ENCODE data around the gene YRDC. TPM values are rescaled to one million over a fixed set of nuclear protein-coding genes. Genes with fewer than 3 reads are reported as not detected.
A peak's percentile ranks its signal among the peaks of the same experiment; 100 is the strongest.

Gene YRDC
- total RNA-seq, 1 donor from 2014 or later = 76.1 TPM

GRCh38 chr1:37753473-37754321 is 54.3 kb downstream of the YRDC start:
- Mint-ChIP-seq H3K36me3 (ENCODE audit: low read depth) (no peaks in the 10 kb centered on the region), H3K27me3 (peaks cover 35% of the 10 kb centered on the region), H3K4me3 (peak overlapping the region; percentile 78), H3K27ac (no peak overlapping the region), H3K9me3 (no peaks in the 10 kb centered on the region), H3K4me1 (peaks cover 15% of the 10 kb centered on the region)
- DNase-seq = no peak
- intact Hi-C loops (cut with micrococcal nuclease) = loop anchor here (2.0 kb wide), 1 partner anchor 63 kb away; a partner anchor contains a TSS

Other genes with a start within 250 kb of the YRDC start
- gene GNL2, start 212.3 kb downstream of the YRDC start, total RNA-seq = 109 and 110 TPM in 2 replicates
- gene RSPO1, start 173.3 kb downstream of the YRDC start, total RNA-seq = not detected in 2 replicates
- 35.6 and 35.9 TPM in 2 replicates for gene CDCA8, start 115.7 kb downstream of the YRDC start, total RNA-seq
- gene EPHA10, start 43.1 kb downstream of the YRDC start, total RNA-seq = 0.21 and 0.31 TPM in 2 replicates
- 2.7 and 3.1 TPM in 2 replicates for gene MANEAL, start 14.4 kb downstream of the YRDC start, total RNA-seq
- 26.4 and 26.7 TPM in 2 replicates for gene C1orf122, start 418 bp downstream of the YRDC start, total RNA-seq
- gene MTF1, start 51.4 kb upstream of the YRDC start, total RNA-seq = 31.2 and 31.6 TPM in 2 replicates
- gene INPP5B, start 138.8 kb upstream of the YRDC start, total RNA-seq = 23.8 and 27.2 TPM in 2 replicates
- 132 and 144 TPM in 2 replicates for gene SF3A3, start 181.8 kb upstream of the YRDC start, total RNA-seq
- 40.8 and 41.9 TPM in 2 replicates for gene FHL3, start 197.3 kb upstream of the YRDC start, total RNA-seq
- 99.5 and 111 TPM in 2 replicates for gene UTP11, start 204.5 kb upstream of the YRDC start, total RNA-seq
- gene POU3F1, start 238.6 kb upstream of the YRDC start, total RNA-seq = 1.4 and 1.5 TPM in 2 replicates